Measurements from ENCODE around the gene FBLN2.

Gene FBLN2

GRCh38 chr3:13567684-13568514, 19.0 kb downstream of the FBLN2 start:
- DNase-seq (ENCODE audit: low read depth), result no peak

DNA sequence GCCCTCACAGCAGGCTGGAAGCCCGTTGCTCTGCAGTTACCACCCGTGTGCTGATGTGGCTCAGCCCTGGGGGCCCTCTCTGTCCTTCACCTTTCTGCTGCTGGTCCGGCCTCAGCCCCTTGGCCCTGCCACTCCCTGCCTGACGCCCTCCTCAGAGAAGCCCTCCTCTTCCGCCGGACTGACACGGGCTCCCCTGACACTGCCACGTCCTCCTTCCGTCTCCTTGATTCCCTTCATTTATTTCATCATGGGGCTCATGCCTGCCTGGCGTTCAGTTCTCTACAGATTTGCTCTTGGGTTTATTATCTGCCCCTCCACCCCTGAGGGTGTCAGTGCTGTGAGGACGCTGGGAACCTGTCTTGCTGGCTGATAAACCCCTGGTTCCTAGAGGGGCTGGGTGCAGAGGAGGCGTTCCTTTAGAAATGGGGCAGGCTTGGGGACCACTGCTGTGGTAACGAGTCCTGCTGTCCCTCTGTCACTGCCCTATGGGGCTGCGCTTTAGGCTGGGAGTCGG, 19.6 kb downstream of the FBLN2 start:
- DNase-seq (ENCODE audit: low read depth), result no peak

- DNase-seq (ENCODE audit: low read depth), result no peak
Measured at GRCh38 chr3:13569201-13569600, 20.3 kb downstream of the FBLN2 start.

GRCh38 chr3:13569641-13570390, 20.9 kb downstream of the FBLN2 start:
- DNase-seq (ENCODE audit: low read depth), result no peak

DNA sequence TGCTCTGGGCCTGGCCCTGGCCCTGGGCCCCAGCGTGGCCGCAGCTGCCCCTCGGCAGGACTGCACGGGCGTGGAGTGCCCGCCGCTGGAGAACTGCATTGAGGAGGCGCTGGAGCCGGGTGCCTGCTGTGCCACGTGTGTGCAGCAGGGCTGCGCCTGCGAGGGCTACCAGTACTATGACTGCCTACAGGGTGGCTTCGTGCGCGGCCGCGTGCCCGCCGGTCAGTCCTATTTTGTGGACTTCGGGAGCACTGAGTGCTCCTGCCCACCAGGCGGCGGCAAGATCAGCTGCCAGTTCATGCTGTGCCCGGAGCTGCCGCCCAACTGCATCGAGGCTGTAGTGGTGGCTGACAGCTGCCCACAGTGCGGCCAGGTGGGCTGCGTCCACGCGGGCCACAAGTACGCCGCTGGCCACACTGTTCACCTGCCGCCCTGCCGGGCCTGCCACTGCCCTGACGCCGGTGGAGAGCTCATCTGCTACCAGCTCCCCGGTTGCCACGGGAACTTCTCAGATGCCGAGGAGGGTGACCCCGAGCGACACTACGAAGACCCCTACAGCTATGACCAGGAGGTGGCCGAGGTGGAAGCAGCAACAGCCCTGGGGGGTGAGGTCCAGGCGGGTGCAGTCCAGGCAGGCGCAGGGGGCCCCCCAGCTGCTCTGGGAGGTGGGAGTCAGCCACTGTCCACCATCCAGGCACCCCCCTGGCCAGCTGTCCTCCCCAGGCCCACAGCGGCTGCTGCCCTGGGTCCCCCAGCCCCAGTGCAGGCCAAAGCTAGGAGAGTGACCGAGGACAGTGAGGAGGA, 21.7 kb downstream of the FBLN2 start:
- DNase-seq (ENCODE audit: low read depth), result no peak

- no peak for DNase-seq (ENCODE audit: low read depth)
Measured at GRCh38 chr3:13571264-13571663, 22.3 kb downstream of the FBLN2 start.

DNA sequence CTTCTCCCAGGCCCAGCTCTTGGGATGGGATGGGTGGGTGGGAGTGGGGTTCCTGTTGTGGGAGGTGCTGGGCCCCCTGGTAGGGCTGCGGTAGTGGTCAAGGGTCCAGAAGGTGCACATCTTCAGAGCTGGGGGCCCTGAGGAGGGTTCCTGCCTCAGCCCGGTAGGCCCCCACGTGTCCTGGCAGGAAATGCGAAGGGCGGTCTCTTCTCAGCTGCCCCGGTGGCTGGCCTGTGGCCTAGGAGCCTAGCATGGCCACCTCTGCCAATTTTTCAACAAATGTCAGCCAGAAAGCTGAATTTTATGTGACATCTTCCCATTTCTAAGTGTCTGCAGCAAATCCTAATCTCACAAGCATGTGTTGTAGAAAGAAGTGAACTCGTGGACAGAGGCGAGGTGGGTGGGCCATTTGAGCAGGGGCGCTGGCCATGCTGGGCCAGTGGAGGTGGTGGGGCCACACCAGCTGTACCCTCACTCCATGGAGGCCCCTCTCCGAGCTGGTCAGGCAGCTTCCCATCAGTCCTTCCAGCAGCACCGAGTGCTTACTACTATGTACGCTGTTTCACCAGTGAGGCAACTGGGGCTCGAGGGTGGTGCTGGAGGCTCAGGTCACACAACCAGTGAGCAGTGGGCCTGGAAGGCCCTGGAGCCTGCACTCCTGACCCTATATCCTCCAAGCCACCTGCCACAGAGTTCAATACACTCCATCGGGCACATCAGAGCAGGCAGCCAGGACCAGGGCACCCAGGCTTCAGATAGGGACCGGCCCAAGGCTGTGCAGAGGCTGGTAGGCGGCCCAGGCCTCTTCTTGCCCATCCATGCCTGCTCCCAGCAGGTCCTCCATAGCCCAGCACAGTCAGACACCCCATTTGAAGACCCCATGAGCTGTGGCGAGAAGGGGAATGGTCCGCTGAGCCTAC, 23.2 kb downstream of the FBLN2 start:
- no peak for DNase-seq (ENCODE audit: low read depth)

DNA sequence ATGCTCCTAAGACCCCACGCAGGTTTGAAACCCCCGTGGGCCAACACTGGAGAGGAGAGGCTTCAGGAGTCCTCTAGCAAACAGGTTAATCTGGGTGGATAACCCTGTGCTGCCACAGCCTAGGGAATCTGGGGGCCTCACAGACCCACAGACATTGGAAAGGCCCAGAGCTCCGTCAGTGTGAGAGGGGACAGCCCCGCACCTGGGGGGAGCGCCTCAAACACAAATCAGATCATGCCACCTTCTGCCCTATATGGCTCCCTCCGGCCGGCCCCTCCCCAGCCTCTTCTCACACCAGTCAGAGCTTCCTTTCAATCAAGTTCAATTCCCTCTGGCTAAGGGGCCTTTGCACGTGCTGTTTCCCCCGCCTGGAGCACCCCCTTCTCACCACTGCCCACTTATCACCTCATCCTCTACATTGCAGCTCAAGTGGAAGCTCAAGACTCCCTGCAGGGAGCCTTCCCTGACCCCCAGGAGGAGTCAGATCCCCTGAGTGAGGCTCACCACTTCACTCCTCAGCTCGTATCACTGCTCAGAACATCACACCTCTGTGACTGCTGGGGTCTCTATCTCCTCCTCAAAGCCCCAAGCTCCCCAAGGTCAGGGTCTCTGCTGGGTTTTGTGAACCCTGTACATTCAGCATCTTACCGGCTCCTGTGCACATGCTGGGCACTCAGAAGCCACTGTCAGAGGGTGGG, 24.1 kb downstream of the FBLN2 start:
- no peak for DNase-seq (ENCODE audit: low read depth)

- DNase-seq (ENCODE audit: low read depth), result no peak
Measured at GRCh38 chr3:13574083-13574797, 25.3 kb downstream of the FBLN2 start.

- DNase-seq (ENCODE audit: low read depth), result peak; percentile 30
Measured at GRCh38 chr3:13574798-13575451, 26.0 kb downstream of the FBLN2 start.

GRCh38 chr3:13575459-13576061, 26.6 kb downstream of the FBLN2 start:
- no peak for DNase-seq (ENCODE audit: low read depth)

- no peak for DNase-seq (ENCODE audit: low read depth)
Measured at GRCh38 chr3:13577181-13578121, 28.5 kb downstream of the FBLN2 start.

GRCh38 chr3:13578251-13578650, 29.3 kb downstream of the FBLN2 start:
- DNase-seq (ENCODE audit: low read depth), result no peak

GRCh38 chr3:13579063-13579462, 30.1 kb downstream of the FBLN2 start:
- DNase-seq (ENCODE audit: low read depth), result no peak

GRCh38 chr3:13580256-13581023, 31.5 kb downstream of the FBLN2 start:
- no peak for DNase-seq (ENCODE audit: low read depth)

GRCh38 chr3:13581485-13582365, 32.8 kb downstream of the FBLN2 start:
- DNase-seq (ENCODE audit: low read depth), result no peak
